HK-2 (cell line): Measurements from ENCODE around the gene GRIN2C.

ENCODE experiments used
- DNase-seq: peaks from one replicate; pipeline ENCODE4 v3.0.0-alpha.2; 2018; ENCODE audit not compliant: unreplicated experiment

Gene GRIN2C

GRCh38 chr17:74864297-74864865 lies 4.7 kb upstream of the GRIN2C start:
- DNase-seq, result no peak

- no peak for DNase-seq
Measured at GRCh38 chr17:74863420-74864296, 4.0 kb upstream of the GRIN2C start.

- DNase-seq, result no peak
Measured at GRCh38 chr17:74862919-74863318, 3.2 kb upstream of the GRIN2C start.

GRCh38 chr17:74862108-74862901 lies 2.6 kb upstream of the GRIN2C start:
- DNase-seq, result peak; percentile 51

GRCh38 chr17:74861662-74862107 lies 2.0 kb upstream of the GRIN2C start:
- no peak for DNase-seq

GRCh38 chr17:74860872-74861661 lies 1.4 kb upstream of the GRIN2C start:
- no peak for DNase-seq

GRCh38 chr17:74860229-74860871 lies 665 bp upstream of the GRIN2C start:
- DNase-seq, result no peak

- no peak for DNase-seq
Measured at GRCh38 chr17:74858672-74859458, 820 bp downstream of the GRIN2C start.

- DNase-seq, result no peak
Measured at GRCh38 chr17:74857191-74857590, 2.5 kb downstream of the GRIN2C start.

- DNase-seq, result no peak
Measured at GRCh38 chr17:74856112-74856511, 3.6 kb downstream of the GRIN2C start.

- DNase-seq, result no peak
Measured at GRCh38 chr17:74855323-74855722, 4.4 kb downstream of the GRIN2C start.

- no peak for DNase-seq
Measured at GRCh38 chr17:74854792-74855191, 4.9 kb downstream of the GRIN2C start.

GRCh38 chr17:74853669-74854068 lies 6.0 kb downstream of the GRIN2C start:
- DNase-seq, result no peak

- no peak for DNase-seq
Measured at GRCh38 chr17:74853048-74853397, 6.7 kb downstream of the GRIN2C start.

- DNase-seq, result no peak
Measured at GRCh38 chr17:74852237-74853047, 7.2 kb downstream of the GRIN2C start.

GRCh38 chr17:74851612-74852236 lies 8.0 kb downstream of the GRIN2C start:
- DNase-seq, result no peak

- DNase-seq, result no peak
Measured at GRCh38 chr17:74850914-74851313, 8.8 kb downstream of the GRIN2C start.

GRCh38 chr17:74850310-74850709 lies 9.4 kb downstream of the GRIN2C start:
- DNase-seq, result no peak
